ENCODE results near the gene PTTG2. TPM values are rescaled to one million over a fixed set of nuclear protein-coding genes. Genes with fewer than 3 reads are reported as not detected.
A peak's percentile ranks its signal among the peaks of the same experiment; 100 is the strongest.
"Not testable (repeated sequence)": the region's sequence is repeated elsewhere in the genome, so short reads cannot be mapped to it uniquely, and the experiment has no call there.

The PTTG2 gene
- total RNA-seq, 1 experiment from 2014 or later = not detected

DNA sequence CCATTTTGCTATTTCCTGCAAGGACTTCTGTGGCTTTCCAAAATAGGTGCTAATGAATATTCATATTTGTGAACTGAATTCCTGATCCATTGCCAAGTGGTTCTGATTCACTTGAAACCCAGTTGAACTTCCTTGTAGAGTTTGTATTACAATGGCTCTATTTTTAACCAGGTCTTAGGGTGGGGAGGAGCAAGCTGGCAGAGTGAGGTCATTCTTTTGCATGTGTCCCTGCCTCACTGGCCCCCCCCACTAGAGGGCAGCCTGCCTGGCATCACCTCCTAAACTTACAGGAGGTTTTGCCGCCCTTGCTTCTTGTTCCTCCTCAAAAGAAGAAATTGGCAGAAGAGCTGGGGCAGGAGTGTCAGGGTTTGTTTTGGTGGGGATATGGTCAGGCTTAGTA, 10.5 kb downstream of the PTTG2 start:
- H3K4me1 ChIP-seq = no peaks in the 10 kb centered on the region
- peak; percentile 52 to 60 for DNase-seq
- H3K9me3 ChIP-seq (replicated peaks) = no peaks in the 10 kb centered on the region
- no peaks in the 10 kb centered on the region for H3K27me3 ChIP-seq
- H3K36me3 ChIP-seq = no peaks in the 10 kb centered on the region
- H3K27ac ChIP-seq = no peak overlapping the region
- H3K4me3 ChIP-seq = no peak overlapping the region

DNA sequence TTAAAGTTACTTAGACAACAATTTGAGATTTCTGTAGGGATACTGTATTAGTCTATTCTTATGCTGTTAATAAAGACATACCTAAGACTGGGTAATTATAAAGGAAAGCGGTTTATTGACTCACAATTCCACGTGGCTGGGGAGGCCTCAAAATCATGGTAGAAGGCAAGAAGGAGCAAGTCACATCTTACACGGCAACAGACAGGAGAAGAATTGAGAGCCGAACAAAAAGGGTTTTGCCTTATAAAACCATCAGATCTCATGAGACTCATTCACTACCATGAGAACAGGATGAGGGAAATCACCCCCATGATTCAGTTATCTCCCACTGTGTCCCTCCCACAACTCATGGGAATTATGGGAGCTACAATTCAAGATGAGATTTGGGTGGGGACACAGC, 11.0 kb downstream of the PTTG2 start:
- no peaks in the 10 kb centered on the region for H3K9me3 ChIP-seq (replicated peaks)
- no peak overlapping the region for H3K4me3 ChIP-seq
- no peak for DNase-seq
- H3K36me3 ChIP-seq = no peaks in the 10 kb centered on the region
- no peaks in the 10 kb centered on the region for H3K4me1 ChIP-seq
- H3K27me3 ChIP-seq = no peaks in the 10 kb centered on the region
- no peak overlapping the region for H3K27ac ChIP-seq

DNA sequence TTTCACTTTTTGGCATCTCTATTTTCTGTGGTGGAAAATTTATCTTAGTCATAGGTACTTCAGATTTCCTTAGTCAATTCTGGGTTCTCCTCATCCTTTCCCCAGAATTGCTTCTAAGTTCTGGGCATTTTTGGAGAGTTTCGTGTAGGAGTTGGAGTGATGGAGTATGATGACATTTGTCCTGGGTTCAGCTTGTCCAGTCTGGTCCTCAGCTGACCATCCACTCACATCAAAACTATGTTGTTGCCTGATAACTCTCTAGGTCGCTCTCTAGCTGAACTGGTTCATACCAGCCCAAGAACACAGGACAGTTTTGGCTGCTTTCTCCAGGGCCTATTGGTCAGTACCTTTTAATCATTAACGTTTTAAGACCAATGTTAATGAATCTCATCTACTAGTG, 13.2 kb downstream of the PTTG2 start:
- H3K4me3 ChIP-seq = no peak overlapping the region
- H3K9me3 ChIP-seq (replicated peaks) = no peaks in the 10 kb centered on the region
- no peak for DNase-seq
- no peaks in the 10 kb centered on the region for H3K36me3 ChIP-seq
- H3K27me3 ChIP-seq = no peaks in the 10 kb centered on the region
- H3K27ac ChIP-seq = no peak overlapping the region
- no peaks in the 10 kb centered on the region; the same call in 1 of the 2 replicates for H3K4me1 ChIP-seq

DNA sequence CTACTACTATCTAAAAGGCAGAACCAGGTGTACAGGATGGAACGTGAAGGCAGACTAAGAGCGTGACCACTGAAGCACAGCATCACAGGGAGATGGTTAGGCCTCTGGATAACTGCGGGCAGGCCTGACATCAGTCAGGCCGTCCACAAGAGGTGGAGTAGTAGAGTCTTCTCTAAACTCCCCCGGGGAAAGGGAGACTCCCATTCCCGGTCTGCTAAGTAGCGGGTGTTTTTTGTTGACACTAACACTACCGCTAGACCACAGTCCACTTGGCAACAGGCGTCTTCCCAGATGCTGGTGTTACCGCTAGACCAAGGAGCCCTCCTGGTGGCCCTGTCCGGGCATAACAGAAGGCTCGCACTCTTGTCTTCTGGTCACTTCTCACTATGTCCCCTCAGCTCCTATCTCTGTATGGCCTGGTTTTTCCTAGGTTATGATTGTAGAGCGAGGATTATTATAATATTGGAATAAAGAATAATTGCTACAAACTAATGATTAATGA, 15.2 kb downstream of the PTTG2 start:
- H3K4me1 ChIP-seq; H3K9me3 ChIP-seq (replicated peaks); H3K4me3 ChIP-seq; H3K27ac ChIP-seq; DNase-seq; H3K27me3 ChIP-seq; H3K36me3 ChIP-seq: not testable (repeated sequence)

DNA sequence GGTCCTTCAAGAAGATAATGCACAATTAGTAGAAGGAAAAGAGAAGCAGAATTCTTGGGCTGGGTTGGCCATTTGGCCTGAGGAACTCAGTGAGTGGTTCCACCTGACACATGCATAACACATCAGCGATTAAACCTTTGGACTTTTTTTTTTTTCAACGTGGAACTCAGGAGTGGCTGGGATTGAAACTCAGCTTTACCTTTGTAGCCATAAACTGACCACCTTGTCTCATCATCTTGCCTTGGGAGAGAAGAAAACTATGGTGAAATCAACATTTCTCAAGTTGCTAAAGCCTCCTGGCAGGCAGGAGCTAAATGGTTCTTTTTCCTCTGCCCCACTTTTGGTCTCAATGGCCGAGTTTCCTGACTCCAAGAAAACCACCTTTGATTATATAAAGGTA, 16.3 kb downstream of the PTTG2 start:
- no peaks in the 10 kb centered on the region for H3K27me3 ChIP-seq
- H3K9me3 ChIP-seq (replicated peaks) = no peaks in the 10 kb centered on the region
- H3K27ac ChIP-seq = peak overlapping the region; percentile 58
- no peaks in the 10 kb centered on the region; the same call in 1 of the 2 replicates for H3K4me1 ChIP-seq
- no peaks in the 10 kb centered on the region for H3K36me3 ChIP-seq
- peak overlapping the region; percentile 99 for H3K4me3 ChIP-seq
- no peak for DNase-seq

DNA sequence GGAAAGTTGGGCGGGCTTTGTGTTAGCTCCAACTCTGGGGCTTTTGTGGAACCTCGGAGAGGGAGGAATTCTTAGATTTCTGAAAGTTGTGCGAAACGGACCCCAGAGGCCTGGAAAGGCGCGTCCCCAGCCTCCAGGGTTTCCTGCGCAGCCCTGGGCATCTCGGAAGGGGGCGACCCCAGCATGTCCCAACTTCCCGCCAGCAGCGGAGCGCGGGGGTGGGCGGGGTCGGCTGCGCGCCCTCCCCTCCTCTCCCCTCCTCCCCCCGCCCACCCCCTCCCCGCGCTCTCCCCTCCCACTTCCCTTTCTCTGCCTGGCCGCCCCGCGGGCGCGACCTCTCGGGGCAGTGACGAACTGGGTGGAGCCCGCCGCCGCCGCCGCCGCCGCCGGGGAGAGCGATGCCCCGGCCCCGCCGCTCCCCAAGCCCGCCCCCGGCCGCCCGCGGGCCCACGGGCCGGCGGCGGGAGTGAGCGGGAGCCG, 16.8 kb downstream of the PTTG2 start:
- Histone ChIP-seq H3K4me3 (peak overlapping the region; percentile 99), H3K27me3 (no peaks in the 10 kb centered on the region), H3K27ac (peak overlapping the region; percentile 69), H3K4me1 (no peaks in the 10 kb centered on the region; the same call in 1 of the 2 replicates), H3K9me3 (replicated peaks) (no peaks in the 10 kb centered on the region), H3K36me3 (no peaks in the 10 kb centered on the region)
- peak; percentile 86 to 88 for DNase-seq

DNA sequence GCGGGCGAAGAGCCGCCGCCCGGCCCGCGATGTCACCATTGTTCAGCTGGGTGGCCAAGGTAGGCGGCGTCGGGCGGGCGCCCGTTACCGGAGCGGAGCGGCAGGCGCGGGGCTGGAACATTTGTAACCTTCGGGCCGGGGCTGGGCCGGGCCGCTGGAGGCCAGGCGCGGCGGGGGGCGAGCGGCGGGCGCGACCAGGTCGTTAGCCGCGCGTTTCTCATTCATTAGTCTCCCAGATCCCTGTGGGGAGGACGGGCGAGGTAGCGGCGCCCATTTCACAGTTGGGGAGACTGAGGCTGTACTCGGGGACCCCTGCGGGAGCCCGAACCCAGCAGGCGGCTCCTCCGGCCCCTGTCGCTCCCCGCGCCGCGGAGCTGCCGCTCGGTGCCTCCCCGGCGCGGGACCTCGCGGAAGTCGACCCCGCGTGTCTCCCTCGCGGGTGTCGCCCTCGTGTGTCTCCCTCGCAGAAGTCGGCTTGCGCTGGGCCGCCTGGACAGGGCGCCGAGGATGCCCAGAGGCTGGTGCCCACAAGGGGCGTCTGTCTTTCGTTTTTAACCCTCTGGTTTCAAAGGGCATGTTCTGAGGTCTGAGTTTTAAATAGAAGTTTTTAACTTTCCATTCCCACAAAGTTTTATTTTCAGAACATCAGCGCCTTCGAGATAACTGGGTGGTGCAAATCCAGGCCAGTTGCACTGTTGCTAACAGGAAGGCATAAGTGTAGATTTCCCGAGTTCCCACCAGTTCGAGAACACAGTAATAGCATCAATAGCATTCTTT, 17.5 kb downstream of the PTTG2 start:
- H3K4me1 ChIP-seq = no peaks in the 10 kb centered on the region; the same call in 1 of the 2 replicates
- no peaks in the 10 kb centered on the region for H3K36me3 ChIP-seq
- H3K27ac ChIP-seq = peak overlapping the region; percentile 69
- H3K9me3 ChIP-seq (replicated peaks) = no peaks in the 10 kb centered on the region
- peak; percentile 67 to 72 for DNase-seq
- H3K27me3 ChIP-seq = no peaks in the 10 kb centered on the region
- H3K4me3 ChIP-seq = peak overlapping the region; percentile 99

DNA sequence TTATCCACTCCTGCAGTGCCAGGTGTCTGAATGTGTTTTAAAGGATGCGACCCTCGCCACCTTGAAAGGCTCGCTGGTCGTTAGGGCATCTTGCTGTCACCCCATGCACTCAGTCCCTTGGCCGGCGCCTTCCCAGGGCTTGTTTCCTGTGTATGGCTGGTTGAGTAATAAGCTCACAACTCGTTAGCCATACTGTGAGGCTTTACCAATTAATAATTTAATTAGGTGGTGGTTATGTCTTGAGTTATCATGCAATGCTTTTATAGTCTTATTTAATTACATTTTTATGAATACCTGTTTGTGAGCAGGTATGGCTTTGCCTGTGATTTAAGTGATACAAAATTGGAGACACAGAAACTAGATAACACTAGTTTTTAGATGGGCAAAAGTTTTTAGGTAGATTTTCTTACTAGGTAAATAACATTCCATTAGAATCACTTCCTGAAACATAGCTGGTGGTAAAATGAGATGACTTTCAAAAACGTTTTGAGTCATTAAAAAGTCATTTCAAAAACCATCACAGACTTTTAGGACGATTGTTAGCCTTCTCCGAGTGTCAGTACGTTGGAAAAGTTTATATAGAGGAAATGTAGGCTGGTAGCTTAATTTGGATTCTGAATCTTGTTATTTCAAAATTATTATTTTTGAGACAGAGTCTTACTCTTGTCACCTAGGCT, 18.2 kb downstream of the PTTG2 start:
- DNase-seq = no peak
- H3K36me3 ChIP-seq = no peaks in the 10 kb centered on the region
- no peaks in the 10 kb centered on the region; the same call in 1 of the 2 replicates for H3K4me1 ChIP-seq
- H3K27ac ChIP-seq = no peak overlapping the region
- H3K9me3 ChIP-seq (replicated peaks) = no peaks in the 10 kb centered on the region
- peak overlapping the region; percentile 99 for H3K4me3 ChIP-seq
- no peaks in the 10 kb centered on the region for H3K27me3 ChIP-seq

DNA sequence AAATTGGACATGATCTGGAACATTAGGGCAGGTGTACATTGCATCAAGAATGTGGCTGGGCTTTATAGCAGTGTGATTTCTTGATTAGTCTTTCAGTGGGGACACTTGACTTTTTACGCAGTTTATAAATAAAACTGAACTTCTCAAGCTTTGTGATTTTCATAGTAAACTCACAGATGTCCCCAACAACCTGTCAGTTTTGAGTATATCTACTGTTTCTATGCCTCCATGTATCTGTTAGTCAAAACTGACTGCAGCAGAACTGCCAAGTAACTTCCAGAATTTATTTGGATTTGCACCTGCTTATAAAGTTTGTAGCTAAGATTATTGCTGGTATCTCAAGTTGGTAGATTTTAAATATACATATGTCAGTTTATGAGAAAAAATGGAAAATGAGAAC, 20.0 kb downstream of the PTTG2 start:
- Histone ChIP-seq H3K4me1 (no peaks in the 10 kb centered on the region; the same call in 1 of the 2 replicates), H3K9me3 (replicated peaks) (no peaks in the 10 kb centered on the region), H3K27ac (no peak overlapping the region), H3K27me3 (no peaks in the 10 kb centered on the region), H3K4me3 (no peak overlapping the region), H3K36me3 (no peaks in the 10 kb centered on the region)
- no peak for DNase-seq

DNA sequence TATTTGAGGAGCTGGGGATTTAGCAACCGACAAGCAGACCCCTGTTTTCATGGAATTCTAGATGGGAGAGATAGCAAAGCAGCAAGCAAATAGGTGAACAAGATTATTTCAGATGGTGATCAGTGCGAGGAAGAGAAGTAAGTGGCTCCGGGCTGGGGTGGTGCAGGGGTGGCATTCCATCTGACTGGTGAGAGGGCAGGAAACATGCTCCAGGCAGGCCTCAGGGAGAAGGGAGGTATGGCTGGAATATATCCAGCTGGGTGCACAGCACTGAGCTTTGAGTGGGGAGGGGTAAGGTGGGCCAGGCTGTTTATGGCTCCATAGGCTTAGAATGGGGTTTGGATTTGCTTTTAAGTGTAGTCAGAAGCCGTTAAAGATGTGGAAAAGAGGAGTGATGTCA, 21.2 kb downstream of the PTTG2 start:
- Histone ChIP-seq H3K9me3 (replicated peaks) (no peaks in the 10 kb centered on the region), H3K4me3 (no peak overlapping the region), H3K36me3 (no peaks in the 10 kb centered on the region), H3K4me1 (no peaks in the 10 kb centered on the region; the same call in 1 of the 2 replicates), H3K27me3 (no peaks in the 10 kb centered on the region), H3K27ac (no peak overlapping the region)
- no peak for DNase-seq

DNA sequence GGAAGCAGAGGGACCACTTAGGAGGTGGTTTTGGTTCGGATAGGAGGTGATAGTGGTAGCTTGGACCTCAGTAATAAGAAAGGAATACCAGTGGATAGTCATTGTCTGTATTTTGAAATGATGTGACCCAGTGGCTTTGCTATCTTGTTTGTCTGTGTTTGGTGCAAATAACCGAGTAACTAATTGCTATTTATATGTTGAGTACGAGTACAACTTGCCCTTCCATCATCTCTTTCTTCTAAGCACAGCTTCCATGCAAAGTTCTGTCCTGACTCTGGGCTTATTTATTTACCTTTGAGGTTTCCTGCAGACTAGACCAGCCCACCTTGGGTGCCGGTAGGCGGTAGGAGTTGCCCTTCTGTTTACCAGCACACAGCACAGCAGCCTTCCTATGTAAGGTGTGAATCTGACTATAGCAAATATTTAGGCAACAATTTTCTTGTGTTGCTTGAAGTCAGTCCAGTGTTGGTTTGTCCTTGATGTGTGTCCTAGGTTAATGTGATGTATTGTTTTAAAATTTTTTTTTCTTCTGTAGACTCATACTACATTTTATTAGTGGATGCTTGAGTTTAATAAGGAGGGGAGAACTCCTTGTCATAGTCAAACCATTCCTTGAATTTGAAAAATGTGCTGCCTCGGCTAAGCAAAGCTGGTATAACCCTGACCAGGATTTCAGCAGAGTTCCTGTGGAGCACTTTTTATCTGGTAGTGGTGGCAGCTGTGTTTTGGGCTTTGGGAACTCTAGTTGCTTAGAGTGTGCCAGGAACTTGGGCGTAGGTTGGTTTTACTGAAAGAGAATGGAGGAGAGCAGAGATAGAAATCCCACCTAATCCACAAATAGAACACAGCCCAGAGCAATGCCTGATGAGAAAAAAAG, 21.9 kb downstream of the PTTG2 start:
- Histone ChIP-seq H3K27me3 (no peaks in the 10 kb centered on the region), H3K27ac (no peak overlapping the region), H3K36me3 (no peaks in the 10 kb centered on the region), H3K9me3 (replicated peaks) (no peaks in the 10 kb centered on the region), H3K4me1 (no peaks in the 10 kb centered on the region; the same call in 1 of the 2 replicates), H3K4me3 (no peak overlapping the region)
- no peak for DNase-seq

DNA sequence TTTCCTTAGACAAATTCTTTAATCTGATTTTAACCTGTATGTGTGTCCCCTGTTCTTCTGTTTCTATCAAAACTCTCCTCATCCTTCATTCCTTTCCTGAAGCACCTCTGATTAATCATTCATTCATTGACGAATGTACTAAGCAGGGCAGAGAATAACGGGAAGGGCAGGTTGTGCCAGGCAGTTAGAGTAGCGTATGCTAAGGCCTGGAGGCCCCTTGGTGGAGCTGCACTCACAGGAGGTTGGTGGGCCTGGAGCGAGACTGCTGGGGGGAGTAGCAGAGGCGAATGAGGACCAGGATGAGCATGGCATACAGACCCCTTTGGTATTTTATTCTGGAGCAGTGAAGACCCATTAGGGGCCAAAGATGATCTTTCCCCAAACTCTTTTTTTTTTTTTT, 22.5 kb downstream of the PTTG2 start:
- DNase-seq = no peak
- Histone ChIP-seq H3K4me3 (no peak overlapping the region), H3K4me1 (no peaks in the 10 kb centered on the region; the same call in 1 of the 2 replicates), H3K36me3 (no peaks in the 10 kb centered on the region), H3K9me3 (replicated peaks) (no peaks in the 10 kb centered on the region), H3K27ac (no peak overlapping the region), H3K27me3 (no peaks in the 10 kb centered on the region)

DNA sequence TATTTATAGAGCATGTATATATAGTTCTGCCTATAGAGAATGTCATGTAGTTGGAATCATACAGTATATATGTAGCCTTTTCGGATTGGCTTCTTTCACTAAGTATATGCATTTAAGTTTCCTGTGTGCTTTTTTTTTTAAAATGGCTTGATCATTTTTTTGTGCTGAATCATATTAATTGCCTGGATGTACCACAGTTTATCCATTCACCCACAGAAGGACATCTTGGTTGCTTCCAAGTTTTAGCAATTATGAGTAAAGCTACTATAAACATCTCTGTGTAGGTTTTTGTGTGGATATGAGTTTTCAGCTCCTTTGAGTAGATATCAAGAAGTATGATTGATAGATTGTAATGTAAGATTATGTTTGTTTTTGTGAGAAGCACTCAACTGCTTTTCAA, 23.8 kb downstream of the PTTG2 start:
- Histone ChIP-seq H3K4me3 (no peak overlapping the region), H3K4me1 (no peaks in the 10 kb centered on the region; the same call in 1 of the 2 replicates), H3K36me3 (no peaks in the 10 kb centered on the region), H3K27me3 (no peaks in the 10 kb centered on the region), H3K27ac (no peak overlapping the region), H3K9me3 (replicated peaks) (no peaks in the 10 kb centered on the region)
- DNase-seq = no peak

DNA sequence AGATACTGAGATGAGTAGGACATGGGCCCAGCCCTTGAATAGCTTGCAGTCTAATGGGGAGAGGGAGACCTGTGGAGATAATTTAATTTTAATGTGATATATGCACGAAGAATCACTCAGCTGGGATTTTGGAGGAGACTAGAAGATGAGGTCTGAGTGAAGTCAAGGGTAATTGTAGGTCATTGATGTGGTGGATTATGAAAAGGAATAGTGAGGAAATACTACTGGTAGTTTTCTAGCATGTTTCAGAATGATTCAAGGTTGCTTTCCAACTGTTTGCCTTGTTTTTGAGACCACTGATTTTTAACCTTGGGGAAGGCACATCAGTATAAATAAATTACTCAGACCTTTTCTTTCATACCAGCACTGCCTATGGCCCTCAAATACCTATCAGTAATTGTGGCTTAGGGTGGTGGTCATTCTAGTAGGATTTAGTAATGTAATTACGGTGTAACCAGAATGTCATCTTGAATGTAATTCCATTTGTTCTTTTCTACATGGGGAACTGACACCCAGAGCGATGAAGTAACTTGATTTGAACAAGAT, 25.6 kb downstream of the PTTG2 start:
- Histone ChIP-seq H3K27ac (no peak overlapping the region), H3K4me1 (no peaks in the 10 kb centered on the region; the same call in 1 of the 2 replicates), H3K9me3 (replicated peaks) (no peaks in the 10 kb centered on the region), H3K4me3 (no peak overlapping the region), H3K27me3 (no peaks in the 10 kb centered on the region), H3K36me3 (no peaks in the 10 kb centered on the region)
- no peak for DNase-seq
